Mesothelial cell of epicardium (in vitro differentiated cells): ENCODE measurements around the gene MYO1E. TPM values are rescaled to one million over a fixed set of nuclear protein-coding genes. Genes with fewer than 3 reads are reported as not detected.

Experiments used
- DNase-seq, 2 experiments: peaks; one replicate each; pipeline ENCODE4 v3.0.0; 2021; ENCODE audit warnings: low spot score in 2 of 2; ENCODE audit not compliant: unreplicated experiment in 2 of 2
- H3K27ac Mint-ChIP-seq: 2 replicates; pipeline ENCODE4 v1.8.0; 2021; ENCODE audit warnings: mixed read lengths
- H3K27me3 Mint-ChIP-seq: 2 replicates; pipeline ENCODE4 v1.8.0; 2021; ENCODE audit warnings: low read depth, mixed read lengths
- H3K36me3 Mint-ChIP-seq: 2 replicates; pipeline ENCODE4 v1.8.0; 2021; ENCODE audit warnings: mixed read lengths
- H3K4me1 Mint-ChIP-seq: 2 replicates; pipeline ENCODE4 v1.8.0; 2021; ENCODE audit warnings: mixed read lengths
- H3K4me3 Mint-ChIP-seq: 2 replicates; pipeline ENCODE4 v1.8.0; 2021; ENCODE audit warnings: mild to moderate bottlenecking, moderate library complexity, mixed read lengths
- H3K9me3 Mint-ChIP-seq: 2 replicates; pipeline ENCODE4 v1.8.0; 2021; ENCODE audit warnings: mixed read lengths
- total RNA-seq: library from RNA; stranded (reverse); gene quantifications from 3 replicates; pipeline ENCODE4 v1.2.1, GENCODE V29; 2021
- TF ChIP-seq, protein P1 (sequence below): fragments of 200-600 bp; sonication (generic); IDR thresholded peaks from one replicate; pipeline ENCODE4 v1.5.0; 2021; ENCODE audit warnings: antibody characterized with exemption; ENCODE audit not compliant: unreplicated experiment

MYO1E gene
- total RNA-seq, 1 donor from 2014 or later = 54.2 TPM

- Mint-ChIP-seq H3K36me3 (peaks cover 53% of the 10 kb centered on the region), H3K27me3 (no peaks in the 10 kb centered on the region), H3K27ac (no peak overlapping the region), H3K4me1 (no peaks in the 10 kb centered on the region), H3K4me3 (no peak overlapping the region), H3K9me3 (peaks cover 27% of the 10 kb centered on the region)
- TF ChIP-seq, protein P1, sequence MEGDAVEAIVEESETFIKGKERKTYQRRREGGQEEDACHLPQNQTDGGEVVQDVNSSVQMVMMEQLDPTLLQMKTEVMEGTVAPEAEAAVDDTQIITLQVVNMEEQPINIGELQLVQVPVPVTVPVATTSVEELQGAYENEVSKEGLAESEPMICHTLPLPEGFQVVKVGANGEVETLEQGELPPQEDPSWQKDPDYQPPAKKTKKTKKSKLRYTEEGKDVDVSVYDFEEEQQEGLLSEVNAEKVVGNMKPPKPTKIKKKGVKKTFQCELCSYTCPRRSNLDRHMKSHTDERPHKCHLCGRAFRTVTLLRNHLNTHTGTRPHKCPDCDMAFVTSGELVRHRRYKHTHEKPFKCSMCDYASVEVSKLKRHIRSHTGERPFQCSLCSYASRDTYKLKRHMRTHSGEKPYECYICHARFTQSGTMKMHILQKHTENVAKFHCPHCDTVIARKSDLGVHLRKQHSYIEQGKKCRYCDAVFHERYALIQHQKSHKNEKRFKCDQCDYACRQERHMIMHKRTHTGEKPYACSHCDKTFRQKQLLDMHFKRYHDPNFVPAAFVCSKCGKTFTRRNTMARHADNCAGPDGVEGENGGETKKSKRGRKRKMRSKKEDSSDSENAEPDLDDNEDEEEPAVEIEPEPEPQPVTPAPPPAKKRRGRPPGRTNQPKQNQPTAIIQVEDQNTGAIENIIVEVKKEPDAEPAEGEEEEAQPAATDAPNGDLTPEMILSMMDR = no peak
- no peak for DNase-seq
These were observed 248.4 kb downstream of the MYO1E start for GRCh38 chr15:59124261-59124660.

- Mint-ChIP-seq H3K27me3 (no peaks in the 10 kb centered on the region), H3K4me3 (no peak overlapping the region), H3K9me3 (peaks cover under 1% of the 10 kb centered on the region), H3K36me3 (peaks cover 34% of the 10 kb centered on the region), H3K4me1 (no peaks in the 10 kb centered on the region), H3K27ac (no peak overlapping the region)
- DNase-seq = no peak
- TF ChIP-seq, protein P1 = no peak
These were observed 251.7 kb downstream of the MYO1E start for GRCh38 chr15:59120937-59121336.

DNA sequence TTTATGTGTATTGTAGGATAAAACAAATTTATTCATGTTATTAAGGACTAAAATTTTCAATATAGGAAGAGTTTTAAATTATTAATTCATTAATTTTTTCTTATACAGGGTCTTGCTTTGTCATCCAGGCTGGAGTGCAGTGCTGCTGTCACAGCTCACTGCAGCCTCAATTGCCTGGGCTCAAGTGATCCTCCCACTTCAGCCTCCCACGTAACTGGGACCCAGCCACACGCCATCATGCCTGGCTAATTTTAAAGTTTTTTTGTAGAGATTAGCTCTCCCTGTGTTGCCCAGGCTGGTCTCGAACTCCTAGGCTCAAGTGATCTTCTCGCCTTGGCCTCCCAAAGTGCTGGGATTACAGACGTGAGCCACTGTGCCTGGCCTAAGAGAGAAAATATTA lies 253.0 kb downstream of the MYO1E start:
- peaks cover 29% of the 10 kb centered on the region for H3K36me3 Mint-ChIP-seq
- no peaks in the 10 kb centered on the region for H3K27me3 Mint-ChIP-seq
- no peak overlapping the region for H3K4me3 Mint-ChIP-seq
- H3K9me3 Mint-ChIP-seq = no peaks in the 10 kb centered on the region
- H3K27ac Mint-ChIP-seq = no peak overlapping the region
- TF ChIP-seq, protein P1 = no peak
- H3K4me1 Mint-ChIP-seq = no peaks in the 10 kb centered on the region
- DNase-seq = no peak

GRCh38 chr15:59116771-59117170 lies 255.9 kb downstream of the MYO1E start:
- Mint-ChIP-seq H3K36me3 (peaks cover 37% of the 10 kb centered on the region), H3K4me1 (no peaks in the 10 kb centered on the region), H3K27ac (no peak overlapping the region), H3K9me3 (no peaks in the 10 kb centered on the region), H3K27me3 (no peaks in the 10 kb centered on the region), H3K4me3 (no peak overlapping the region)
- TF ChIP-seq, protein P1 = no peak
- DNase-seq = no peak

GRCh38 chr15:59116141-59116540 lies 256.5 kb downstream of the MYO1E start:
- TF ChIP-seq, protein P1 = no peak
- Mint-ChIP-seq H3K36me3 (peaks cover 37% of the 10 kb centered on the region), H3K4me1 (no peaks in the 10 kb centered on the region), H3K27me3 (no peaks in the 10 kb centered on the region), H3K9me3 (no peaks in the 10 kb centered on the region), H3K4me3 (no peak overlapping the region), H3K27ac (no peak overlapping the region)
- no peak for DNase-seq

DNA sequence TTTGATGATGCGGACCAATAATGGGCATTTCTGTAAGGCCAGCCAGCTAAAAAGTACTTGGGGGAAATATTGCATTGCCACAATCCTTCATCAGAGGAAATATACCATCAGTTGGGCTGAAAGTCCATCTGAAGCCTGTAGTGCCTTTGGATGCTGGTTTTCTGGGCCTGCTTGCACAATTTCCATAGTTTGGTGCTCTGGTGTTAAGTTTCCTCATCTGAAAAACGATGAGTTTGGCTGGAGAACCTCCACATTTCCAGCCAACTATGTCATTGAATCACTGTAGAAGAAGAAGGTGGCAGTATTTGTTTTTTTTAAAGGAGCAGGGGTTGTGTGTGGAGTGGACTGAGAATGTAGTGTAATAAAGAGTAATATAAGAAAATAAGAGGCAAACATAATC lies 257.6 kb downstream of the MYO1E start:
- TF ChIP-seq, protein P1 = no peak
- no peaks in the 10 kb centered on the region for H3K4me1 Mint-ChIP-seq
- H3K27ac Mint-ChIP-seq = no peak overlapping the region
- no peak overlapping the region for H3K4me3 Mint-ChIP-seq
- peaks cover 41% of the 10 kb centered on the region for H3K36me3 Mint-ChIP-seq
- H3K27me3 Mint-ChIP-seq = no peaks in the 10 kb centered on the region
- no peaks in the 10 kb centered on the region for H3K9me3 Mint-ChIP-seq
- no peak for DNase-seq
